HEK293 (cell line): ENCODE results near the gene HOXA4.

ENCODE experiments used
- BCL11B ChIP-seq: fragments of 450-650 bp; formaldehyde crosslinking; IDR thresholded peaks from 2 replicates; pipeline ENCODE4 v1.5.1; 2016; ENCODE audit warnings: low read depth, missing biosample characterization, missing genetic modification characterization
- KLF10 ChIP-seq: fragments of 450-650 bp; IDR thresholded peaks from 2 replicates; pipeline ENCODE4 v1.5.1; 2018; ENCODE audit warnings: missing biosample characterization, mild to moderate bottlenecking, missing genetic modification characterization
- PRDM1 ChIP-seq: fragments of 450-650 bp; formaldehyde crosslinking; IDR thresholded peaks from 2 replicates; pipeline ENCODE4; 2016; ENCODE audit warnings: missing biosample characterization, missing genetic modification characterization
- PRDM6 ChIP-seq: fragments of 450-650 bp; formaldehyde crosslinking; IDR thresholded peaks from 2 replicates; pipeline ENCODE4 v1.5.1; 2017; ENCODE audit warnings: missing biosample characterization, missing genetic modification characterization
- SP7 ChIP-seq: fragments of 450-650 bp; formaldehyde crosslinking; IDR thresholded peaks from 2 replicates; pipeline ENCODE4 v1.5.1; 2016; ENCODE audit warnings: missing biosample characterization, missing genetic modification characterization
- TCF7L2 ChIP-seq: IDR thresholded peaks from 2 replicates; pipeline ENCODE4 v1.6.1; 2011; ENCODE audit warnings: low read depth, mild to moderate bottlenecking, inconsistent platforms, low read length, moderate library complexity, borderline replicate concordance
- ZBTB1 ChIP-seq: fragments of 450-650 bp; formaldehyde crosslinking; IDR thresholded peaks from 2 replicates; pipeline ENCODE4 v1.5.1; 2016; ENCODE audit warnings: missing biosample characterization, missing genetic modification characterization
- ZBTB21 ChIP-seq: fragments of 450-650 bp; formaldehyde crosslinking; IDR thresholded peaks from 2 replicates; pipeline ENCODE4 v1.5.1; 2017; ENCODE audit warnings: missing biosample characterization, missing genetic modification characterization
- ZBTB48 ChIP-seq: fragments of 450-650 bp; formaldehyde crosslinking; IDR thresholded peaks from 2 replicates; pipeline ENCODE4 v1.5.1; 2016; ENCODE audit warnings: missing biosample characterization, missing genetic modification characterization
- ZNF138 ChIP-seq: fragments of 450-650 bp; formaldehyde crosslinking; IDR thresholded peaks from 2 replicates; pipeline ENCODE4 v1.5.1; 2016; ENCODE audit warnings: missing biosample characterization, missing genetic modification characterization, borderline replicate concordance
- ZNF146 ChIP-seq: fragments of 450-650 bp; formaldehyde crosslinking; IDR thresholded peaks from 2 replicates; pipeline ENCODE4 v1.5.1; 2016; ENCODE audit warnings: missing biosample characterization, missing genetic modification characterization
- ZNF18 ChIP-seq: fragments of 450-650 bp; formaldehyde crosslinking; IDR thresholded peaks from 2 replicates; pipeline ENCODE4 v1.5.1; 2016; ENCODE audit warnings: missing biosample characterization, missing genetic modification characterization
- ZNF26 ChIP-seq: fragments of 450-650 bp; formaldehyde crosslinking; IDR thresholded peaks from 2 replicates; pipeline ENCODE4 v1.5.1; 2016; ENCODE audit warnings: missing biosample characterization, missing genetic modification characterization
- ZNF280C ChIP-seq: fragments of 450-650 bp; formaldehyde crosslinking; IDR thresholded peaks from 2 replicates; pipeline ENCODE4 v1.5.1; 2016; ENCODE audit warnings: missing biosample characterization, missing genetic modification characterization
- ZNF426 ChIP-seq: fragments of 450-650 bp; formaldehyde crosslinking; IDR thresholded peaks from 2 replicates; pipeline ENCODE4 v1.5.1; 2017; ENCODE audit warnings: missing biosample characterization, missing genetic modification characterization, mild to moderate bottlenecking, inconsistent platforms, moderate library complexity
- ZNF518A ChIP-seq: fragments of 450-650 bp; formaldehyde crosslinking; conservative IDR thresholded peaks from 2 replicates; pipeline ENCODE4 v1.5.1; 2016; ENCODE audit warnings: low read depth, missing biosample characterization, missing genetic modification characterization
- ZNF610 ChIP-seq: fragments of 450-650 bp; formaldehyde crosslinking; IDR thresholded peaks from 2 replicates; pipeline ENCODE4 v1.5.1; 2016; ENCODE audit warnings: missing biosample characterization, missing genetic modification characterization, borderline replicate concordance
- ZNF624 ChIP-seq: fragments of 450-650 bp; formaldehyde crosslinking; IDR thresholded peaks from 2 replicates; pipeline ENCODE4 v1.5.1; 2017; ENCODE audit warnings: missing biosample characterization, missing genetic modification characterization
- ZNF658 ChIP-seq: fragments of 450-650 bp; formaldehyde crosslinking; IDR thresholded peaks from 2 replicates; pipeline ENCODE4; 2016; ENCODE audit warnings: missing biosample characterization, missing genetic modification characterization
- ZNF660 ChIP-seq: fragments of 450-650 bp; IDR thresholded peaks from 2 replicates; pipeline ENCODE4 v1.5.1; 2018; ENCODE audit warnings: missing biosample characterization, mild to moderate bottlenecking, missing genetic modification characterization
- ZNF664 ChIP-seq: fragments of 450-650 bp; formaldehyde crosslinking; IDR thresholded peaks from 2 replicates; pipeline ENCODE4 v1.5.1; 2016; ENCODE audit warnings: missing biosample characterization, missing genetic modification characterization
- ZNF677 ChIP-seq: fragments of 450-650 bp; IDR thresholded peaks from 2 replicates; pipeline ENCODE4 v1.5.0; 2018; ENCODE audit warnings: missing biosample characterization, mild to moderate bottlenecking, missing genetic modification characterization, moderate library complexity
- ZSCAN18 ChIP-seq: fragments of 450-650 bp; formaldehyde crosslinking; IDR thresholded peaks from 2 replicates; pipeline ENCODE4 v1.5.1; 2016; ENCODE audit warnings: missing biosample characterization, missing genetic modification characterization
- ZSCAN23 ChIP-seq: fragments of 450-650 bp; formaldehyde crosslinking; IDR thresholded peaks from 2 replicates; pipeline ENCODE4 v1.5.1; 2016; ENCODE audit warnings: missing biosample characterization, missing genetic modification characterization

HOXA4 gene

GRCh38 chr7:27150568-27151340, 20.2 kb upstream of the HOXA4 start (continued):
- TF ChIP-seq ZNF664 (no peak), ZNF18 (no peak), SP7 (tag by site-specific recombination) (peak; percentile 60; the same call in 1 of the 2 replicates), ZNF658 (tag by site-specific recombination) (no peak), ZNF677 (tag by site-specific recombination) (no peak), ZNF280C (tag by site-specific recombination) (no peak), ZNF518A (no peak), ZNF26 (tag by site-specific recombination) (no peak), ZSCAN18 (tag by site-specific recombination) (no peak), ZBTB1 (no peak), ZNF624 (no peak), ZBTB21 (no peak), ZSCAN23 (no peak), ZNF138 (no peak), PRDM1 (tag by site-specific recombination) (no peak), ZNF146 (tag by site-specific recombination) (no peak), ZNF660 (tag by site-specific recombination) (peak; percentile 46; the same call in 1 of the 2 replicates), ZBTB48 (tag by site-specific recombination) (no peak), ZNF610 (tag by site-specific recombination) (no peak), BCL11B (tag by site-specific recombination) (no peak), ZNF426 (tag by site-specific recombination) (no peak; the same call in 1 of the 2 replicates), KLF10 (peak; percentile 18; the same call in 1 of the 2 replicates), TCF7L2 (no peak), PRDM6 (tag by site-specific recombination) (no peak)
